ENCODE data around the gene CD27. TPM values are rescaled to one million over a fixed set of nuclear protein-coding genes. Genes with fewer than 3 reads are reported as not detected.
A peak's percentile ranks its signal among the peaks of the same experiment; 100 is the strongest.
"Not testable (repeated sequence)": the region's sequence is repeated elsewhere in the genome, so short reads cannot be mapped to it uniquely, and the experiment has no call there.

The CD27 gene
- total RNA-seq, 3 donors from 2014 or later, result 1.8 to 5.3 (median 3.9) TPM

GRCh38 chr12:6424008-6424347 is 20.8 kb upstream of the CD27 start:
- H3K36me3 ChIP-seq (ENCODE audit: low read depth), result no peaks in the 10 kb centered on the region
- ATAC-seq (peak; percentile 24), DNase-seq (no peak)
- peaks cover 11% of the 10 kb centered on the region for H3K4me1 ChIP-seq (ENCODE audit: low read depth)
- no peaks in the 10 kb centered on the region for H3K9me3 ChIP-seq
- intact Hi-C loops (cut with DNase I, micrococcal nuclease), result loop anchor here in 1 of 2 donors (5.0 kb wide), 1 partner anchor 113 kb away; no protein-coding TSS in a partner anchor
- no peak overlapping the region for H3K4me3 ChIP-seq
- no peak for TF ChIP-seq CTCF (IDR thresholded peaks at IDR 0.05)

GRCh38 chr12:6424866-6425265 is 19.9 kb upstream of the CD27 start:
- no peak for TF ChIP-seq CTCF (IDR thresholded peaks at IDR 0.05)
- ATAC-seq (no peak), DNase-seq (no peak)
- H3K36me3 ChIP-seq (ENCODE audit: low read depth), result no peaks in the 10 kb centered on the region
- peaks cover 11% of the 10 kb centered on the region for H3K4me1 ChIP-seq (ENCODE audit: low read depth)
- no peak overlapping the region for H3K4me3 ChIP-seq
- no peaks in the 10 kb centered on the region for H3K9me3 ChIP-seq
- intact Hi-C loops (cut with DNase I, micrococcal nuclease), result loop anchor here in 1 of 2 donors (5.0 kb wide), 2 partner anchors 37 to 112 kb away; no protein-coding TSS in a partner anchor

GRCh38 chr12:6425590-6426531 is 18.9 kb upstream of the CD27 start:
- no peak for DNase-seq
- no peaks in the 10 kb centered on the region for H3K36me3 ChIP-seq (ENCODE audit: low read depth)
- H3K9me3 ChIP-seq, result no peaks in the 10 kb centered on the region
- intact Hi-C loops (cut with DNase I, micrococcal nuclease), result loop anchor here in 1 of 2 donors (5.0 kb wide), 1 partner anchor 36 kb away; no protein-coding TSS in a partner anchor
- H3K4me1 ChIP-seq (ENCODE audit: low read depth), result peaks cover 9% of the 10 kb centered on the region
- ATAC-seq, result no peak
- H3K4me3 ChIP-seq, result no peak overlapping the region
- no peak for TF ChIP-seq CTCF (IDR thresholded peaks at IDR 0.05)

GRCh38 chr12:6426882-6427671 is 17.7 kb upstream of the CD27 start:
- Histone ChIP-seq H3K4me3 (no peak overlapping the region), H3K36me3 (ENCODE audit: low read depth) (no peaks in the 10 kb centered on the region), H3K4me1 (ENCODE audit: low read depth) (peaks cover 15% of the 10 kb centered on the region), H3K9me3 (no peaks in the 10 kb centered on the region)
- intact Hi-C loops (cut with DNase I, micrococcal nuclease), result loop anchor here in 1 of 2 donors (5.0 kb wide), 1 partner anchor 35 kb away; no protein-coding TSS in a partner anchor
- ATAC-seq (peak; percentile 46), DNase-seq (peak in 2 of 3 donors; percentile 36 to 80)
- no peak for TF ChIP-seq CTCF (IDR thresholded peaks at IDR 0.05)

- H3K9me3 ChIP-seq; H3K4me3 ChIP-seq; H3K36me3 ChIP-seq (ENCODE audit: low read depth); DNase-seq; ATAC-seq: not testable (repeated sequence)
- peaks cover 15% of the 10 kb centered on the region for H3K4me1 ChIP-seq (ENCODE audit: low read depth)
- intact Hi-C loops (cut with DNase I, micrococcal nuclease), result loop anchor here in 1 of 2 donors (5.0 kb wide), 1 partner anchor 35 kb away; no protein-coding TSS in a partner anchor
Observed at GRCh38 chr12:6427796-6428195, 17.0 kb upstream of the CD27 start.

All from mucosa of descending colon (tissue), 3 donors.